Mesenchymal stem cell (in vitro differentiated cells and primary cell): Measurements from ENCODE around the gene USP7.

Experiments
- DNase-seq: peaks from one replicate; pipeline ENCODE4 v3.0.0-alpha.2; 2013
- H2AFZ ChIP-seq: one replicate; pipeline ENCODE4 v1.6.1; 2013; ENCODE audit warnings: low read depth, mild to moderate bottlenecking, control low read depth, inconsistent platforms, low read length, moderate library complexity
- H2AK5ac ChIP-seq: 2 replicates; pipeline ENCODE4 v1.6.1; 2013; ENCODE audit warnings: low read length, moderate library complexity, mild to moderate bottlenecking, inconsistent platforms; ENCODE audit not compliant: severe bottlenecking
- H2BK120ac ChIP-seq: one replicate; pipeline ENCODE4 v1.6.1; 2013; ENCODE audit warnings: low read depth, mild to moderate bottlenecking, inconsistent platforms, low read length, moderate library complexity
- H2BK12ac ChIP-seq, 2 experiments: one replicate each; pipeline ENCODE4 v1.6.1; 2013; ENCODE audit warnings: inconsistent platforms in 2 of 2, low read length in 2 of 2, mild to moderate bottlenecking in 2 of 2, moderate library complexity in 2 of 2, control low read depth in 1 of 2
- H2BK15ac ChIP-seq: one replicate; pipeline ENCODE4 v1.6.1; 2013; ENCODE audit warnings: mild to moderate bottlenecking, low read depth, inconsistent platforms; ENCODE audit not compliant: poor library complexity, severe bottlenecking
- H2BK5ac ChIP-seq: 2 replicates; pipeline ENCODE4 v1.6.1; 2013; ENCODE audit warnings: low read depth, mild to moderate bottlenecking, low read length, control low read depth, inconsistent platforms; ENCODE audit not compliant: poor library complexity, severe bottlenecking
- H3K14ac ChIP-seq, 2 experiments: one replicate each; pipeline ENCODE4 v1.6.1; 2013; ENCODE audit warnings: inconsistent platforms in 2 of 2, low read length in 2 of 2, control low read depth in 1 of 2, mild to moderate bottlenecking in 1 of 2, moderate library complexity in 1 of 2
- H3K18ac ChIP-seq, 2 experiments: one replicate each; pipeline ENCODE4 v1.6.1; 2013; ENCODE audit warnings: inconsistent platforms in 2 of 2, low read length in 2 of 2, control low read depth in 1 of 2, low read depth in 1 of 2, mild to moderate bottlenecking in 1 of 2
- H3K23ac ChIP-seq, 2 experiments: one replicate each; pipeline ENCODE4 v1.6.1; 2013; ENCODE audit warnings: inconsistent platforms in 2 of 2, low read length in 2 of 2, mild to moderate bottlenecking in 2 of 2, moderate library complexity in 2 of 2, control low read depth in 1 of 2
- H3K27ac ChIP-seq: 2 replicates; pipeline ENCODE4 v1.5.1; 2013; ENCODE audit warnings: mild to moderate bottlenecking, moderate library complexity, low read length, control low read depth, inconsistent platforms; ENCODE audit not compliant: poor library complexity, severe bottlenecking
- H3K27me3 ChIP-seq, 2 experiments: 2 replicates each; pipeline versions ENCODE4 v1.6.1 to v1.7.0; 2013; ENCODE audit warnings: low read length in 2 of 2, mild to moderate bottlenecking in 2 of 2, moderate library complexity in 2 of 2, control low read depth in 1 of 2, inconsistent platforms in 1 of 2; ENCODE audit not compliant: control insufficient read depth in 1 of 2, insufficient read depth in 1 of 2
- H3K36me3 ChIP-seq, 2 experiments: 2 replicates each; pipeline versions ENCODE4 v1.6.1 to v1.7.0; 2013; ENCODE audit warnings: low read length in 2 of 2, control low read depth in 1 of 2, inconsistent platforms in 1 of 2, low read depth in 1 of 2, mild to moderate bottlenecking in 1 of 2; ENCODE audit not compliant: insufficient read depth in 2 of 2, control insufficient read depth in 1 of 2
- H3K4ac ChIP-seq, 2 experiments: one replicate each; pipeline ENCODE4 v1.6.1; 2013; ENCODE audit warnings: inconsistent platforms in 2 of 2, low read length in 2 of 2, mild to moderate bottlenecking in 2 of 2, moderate library complexity in 2 of 2, control low read depth in 1 of 2, low read depth in 1 of 2
- H3K4me1 ChIP-seq: 2 replicates; pipeline ENCODE4 v1.6.1; 2013; ENCODE audit warnings: low read depth, low read length, control low read depth; ENCODE audit not compliant: control insufficient read depth, insufficient read depth
- H3K4me2 ChIP-seq: 2 replicates; pipeline ENCODE4 v1.6.1; 2013; ENCODE audit warnings: low read length, mild to moderate bottlenecking, inconsistent platforms; ENCODE audit not compliant: poor library complexity, severe bottlenecking
- H3K4me3 ChIP-seq, 2 experiments: 2 replicates each; pipeline versions ENCODE4 v1.5.1 to v1.7.0; 2013; ENCODE audit warnings: low read length in 2 of 2, mild to moderate bottlenecking in 2 of 2, control low read depth in 1 of 2, low read depth in 1 of 2; ENCODE audit not compliant: insufficient read depth in 1 of 2
- H3K79me1 ChIP-seq: replicated peaks from 2 replicates; pipeline ENCODE4 v1.6.1; 2013; ENCODE audit warnings: mild to moderate bottlenecking, control low read depth, low read length, inconsistent platforms; ENCODE audit not compliant: poor library complexity, severe bottlenecking
- H3K9ac ChIP-seq: 2 replicates; pipeline ENCODE4 v1.7.0; 2013; ENCODE audit warnings: mild to moderate bottlenecking, low read length, moderate library complexity
- H3K9me3 ChIP-seq: 2 replicates; pipeline ENCODE4 v1.7.0; 2013; ENCODE audit warnings: mild to moderate bottlenecking, low read length; ENCODE audit not compliant: control insufficient read depth
- H4K8ac ChIP-seq: one replicate; pipeline ENCODE4 v1.6.1; 2013; ENCODE audit warnings: inconsistent platforms, mild to moderate bottlenecking, low read length, moderate library complexity
- H4K91ac ChIP-seq: one replicate; pipeline ENCODE4 v1.6.1; 2013; ENCODE audit warnings: mild to moderate bottlenecking, low read length, inconsistent platforms
- WGBS: methylation state at CpG from one replicate; pipeline ENCODE4 v1.1.7; 2013; ENCODE audit warnings: mixed read lengths; 5-methylcytosine and 5-hydroxymethylcytosine counted together

USP7 gene

DNA sequence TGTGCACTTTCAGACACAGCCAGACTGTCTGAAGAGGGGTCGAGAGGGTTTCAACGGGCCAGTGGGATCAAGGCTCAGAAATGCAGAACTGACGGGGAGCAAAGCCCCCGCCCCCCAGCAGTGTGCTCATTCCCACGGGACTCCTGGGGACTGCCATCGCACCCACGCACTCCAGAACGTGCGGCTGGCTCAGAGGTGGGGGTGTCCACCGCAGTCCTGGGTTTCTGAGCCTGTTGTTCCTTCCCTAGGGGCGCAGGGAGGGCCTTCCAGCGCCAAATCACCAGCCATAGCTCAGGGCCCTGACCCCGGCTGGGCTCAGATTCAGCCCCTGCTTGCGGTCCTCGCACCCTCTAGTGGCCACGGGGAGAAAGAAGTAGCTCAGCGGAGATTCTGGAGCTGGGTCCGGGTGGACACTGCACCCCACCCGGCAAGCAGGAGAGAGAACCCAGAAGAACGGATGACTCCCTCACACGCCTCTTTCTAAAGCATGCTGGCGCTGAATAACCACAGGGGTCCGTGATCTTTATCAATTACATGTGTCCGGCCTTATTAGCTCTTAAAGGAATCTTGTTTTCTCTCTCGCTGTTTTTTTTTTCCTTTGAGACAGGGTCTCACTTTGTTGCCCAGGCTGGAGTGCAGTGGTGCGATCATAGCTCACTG is 45.0 kb upstream of the USP7 start:
- H2BK12ac ChIP-seq = no peak overlapping the region
- no peak overlapping the region for H4K91ac ChIP-seq
- H3K9me3 ChIP-seq = no peaks in the 10 kb centered on the region
- WGBS = 26% methylated on average over 26 of the region's 26 CpGs
- H2AFZ ChIP-seq = no peak overlapping the region
- H3K4ac ChIP-seq = no peak overlapping the region
- no peak overlapping the region for H3K14ac ChIP-seq
- no peak overlapping the region for H2BK15ac ChIP-seq
- no peak overlapping the region for H2BK120ac ChIP-seq
- peak overlapping the region; percentile 72 for H3K4me2 ChIP-seq
- H3K4me3 ChIP-seq = peak overlapping the region; percentile 46 to 72
- peak overlapping the region; percentile 62 for H3K9ac ChIP-seq
- H3K27me3 ChIP-seq = peaks cover 0 to 6% of the 10 kb centered on the region in 2 experiments
- H3K36me3 ChIP-seq = no peaks in the 10 kb centered on the region
- peak overlapping the region in 1 of 2 experiments; percentile 48 for H3K18ac ChIP-seq
- H3K4me1 ChIP-seq = peaks cover 11% of the 10 kb centered on the region
- peak; percentile 68 for DNase-seq
- no peak overlapping the region for H3K27ac ChIP-seq
- H3K79me1 ChIP-seq = no peaks in the 10 kb centered on the region
- no peak overlapping the region for H3K23ac ChIP-seq
- H2BK5ac ChIP-seq = no peak overlapping the region
- H2AK5ac ChIP-seq = no peak overlapping the region
- H4K8ac ChIP-seq = peak overlapping the region; percentile 84

DNA sequence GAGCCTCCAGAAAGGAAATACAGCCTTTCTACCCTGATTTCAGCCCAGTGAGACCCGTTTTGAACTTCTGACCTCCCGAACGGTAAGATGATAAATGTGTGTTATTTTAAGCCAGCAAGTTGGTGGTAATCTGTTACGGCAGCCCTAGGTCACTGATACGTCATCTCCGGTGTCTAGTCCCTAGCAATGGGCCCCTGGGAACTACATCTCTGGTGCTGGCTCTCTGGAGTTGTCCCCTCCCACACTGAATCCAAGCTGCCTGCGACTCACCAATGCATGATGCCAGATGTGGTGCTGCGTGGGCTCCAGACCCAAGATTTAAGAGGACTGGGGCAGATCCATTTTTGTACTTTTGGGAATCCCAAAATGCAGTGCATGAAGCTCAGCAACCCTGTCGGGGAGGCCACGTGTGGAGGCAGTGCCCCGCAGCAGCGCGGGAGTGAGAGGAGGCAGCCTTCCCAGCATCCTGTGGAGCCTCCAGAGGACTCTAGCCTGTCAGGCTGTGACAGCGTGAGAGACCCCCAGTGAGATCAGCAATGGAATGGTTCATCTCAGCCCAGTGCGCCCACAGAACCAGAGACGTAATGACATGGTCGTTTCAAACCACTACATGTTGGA is 43.6 kb upstream of the USP7 start:
- Histone ChIP-seq H3K4me3 (no peak overlapping the region), H4K8ac (no peak overlapping the region), H3K9me3 (no peaks in the 10 kb centered on the region), H2AK5ac (no peak overlapping the region), H2BK5ac (no peak overlapping the region), H2BK12ac (no peak overlapping the region), H3K27ac (no peak overlapping the region), H3K14ac (peak overlapping the region in 1 of 2 experiments; percentile 45), H3K4ac (no peak overlapping the region), H2BK120ac (no peak overlapping the region), H3K18ac (no peak overlapping the region), H2AFZ (no peak overlapping the region), H3K23ac (no peak overlapping the region), H3K79me1 (no peaks in the 10 kb centered on the region), H2BK15ac (no peak overlapping the region), H4K91ac (no peak overlapping the region), H3K27me3 (no peaks in the 10 kb centered on the region), H3K9ac (no peak overlapping the region), H3K36me3 (no peaks in the 10 kb centered on the region), H3K4me1 (peaks cover 7% of the 10 kb centered on the region), H3K4me2 (no peak overlapping the region)
- 77% methylated on average over 17 of the region's 17 CpGs for WGBS
- DNase-seq = peak; percentile 33

DNA sequence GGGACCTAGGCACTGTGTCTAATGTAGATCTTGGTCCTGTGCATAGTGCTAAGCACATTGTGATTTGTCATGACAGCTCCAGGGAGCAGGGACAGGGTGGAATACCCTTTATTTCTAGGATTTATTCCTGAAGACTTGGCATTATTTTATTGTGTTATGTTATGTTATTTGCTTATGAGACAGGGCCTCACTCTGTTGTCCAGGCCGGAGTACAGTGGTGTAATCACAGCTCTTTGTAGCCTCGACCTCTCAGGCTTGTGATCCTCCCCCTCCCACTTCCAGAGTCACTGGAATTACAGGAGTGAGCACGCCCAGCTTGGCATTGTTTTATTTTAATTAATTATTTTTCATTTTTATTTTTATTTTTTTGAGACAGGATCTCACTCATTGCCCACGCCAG is 40.5 kb upstream of the USP7 start:
- no peak overlapping the region for H3K4ac ChIP-seq
- H3K27me3 ChIP-seq = peaks cover 0 to 2% of the 10 kb centered on the region in 2 experiments
- no peak overlapping the region for H3K18ac ChIP-seq
- no peak overlapping the region for H2BK120ac ChIP-seq
- H3K4me2 ChIP-seq = no peak overlapping the region
- H3K4me1 ChIP-seq = peaks cover 7% of the 10 kb centered on the region
- no peak overlapping the region for H3K23ac ChIP-seq
- no peak overlapping the region for H4K8ac ChIP-seq
- no peak overlapping the region for H3K14ac ChIP-seq
- no peak overlapping the region for H2AK5ac ChIP-seq
- no peaks in the 10 kb centered on the region for H3K36me3 ChIP-seq
- no peak overlapping the region for H2AFZ ChIP-seq
- WGBS = 72% methylated on average over 3 of the region's 4 CpGs
- H3K9ac ChIP-seq = no peak overlapping the region
- H3K4me3 ChIP-seq = no peak overlapping the region
- no peak overlapping the region for H2BK5ac ChIP-seq
- no peak for DNase-seq
- H3K9me3 ChIP-seq = no peaks in the 10 kb centered on the region
- no peaks in the 10 kb centered on the region for H3K79me1 ChIP-seq
- no peak overlapping the region for H2BK12ac ChIP-seq
- no peak overlapping the region for H2BK15ac ChIP-seq
- H3K27ac ChIP-seq = no peak overlapping the region
- H4K91ac ChIP-seq = no peak overlapping the region

DNA sequence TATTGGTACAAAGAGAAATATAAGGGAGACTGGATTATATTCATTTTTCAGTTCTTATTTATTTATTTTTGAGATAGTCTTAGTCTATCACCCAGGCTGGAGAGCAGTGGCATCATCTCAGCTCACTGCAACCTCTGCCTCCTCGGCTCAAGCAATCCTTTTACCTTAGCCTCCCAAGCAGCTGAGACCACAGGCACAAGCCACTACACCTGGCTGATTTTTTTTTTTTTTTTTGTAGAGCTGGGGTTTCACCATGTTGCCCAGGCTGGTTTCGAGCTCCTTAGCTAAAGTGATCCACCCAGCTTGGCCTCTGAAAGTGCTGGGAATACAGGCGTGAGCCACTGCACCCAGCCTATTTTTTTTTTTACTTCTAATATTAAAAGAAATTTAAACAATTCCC is 40.1 kb upstream of the USP7 start:
- H3K4ac ChIP-seq = no peak overlapping the region
- no peak overlapping the region for H3K9ac ChIP-seq
- DNase-seq = no peak
- no peak overlapping the region for H2AFZ ChIP-seq
- no peaks in the 10 kb centered on the region for H3K79me1 ChIP-seq
- peaks cover 7% of the 10 kb centered on the region for H3K4me1 ChIP-seq
- peaks cover 0 to 2% of the 10 kb centered on the region in 2 experiments for H3K27me3 ChIP-seq
- no peak overlapping the region for H2BK5ac ChIP-seq
- no peak overlapping the region for H2BK12ac ChIP-seq
- no peak overlapping the region for H3K18ac ChIP-seq
- no peak overlapping the region for H3K4me2 ChIP-seq
- H3K4me3 ChIP-seq = no peak overlapping the region
- H3K36me3 ChIP-seq = no peaks in the 10 kb centered on the region
- no CpG with 5 or more reads among the region's 3 CpGs for WGBS
- H2BK15ac ChIP-seq = no peak overlapping the region
- H3K27ac ChIP-seq = no peak overlapping the region
- no peak overlapping the region for H2AK5ac ChIP-seq
- H3K9me3 ChIP-seq = no peaks in the 10 kb centered on the region
- H4K8ac ChIP-seq = no peak overlapping the region
- no peak overlapping the region for H3K14ac ChIP-seq
- no peak overlapping the region for H2BK120ac ChIP-seq
- H4K91ac ChIP-seq = no peak overlapping the region
- H3K23ac ChIP-seq = no peak overlapping the region
